SK-N-SH treated with all-trans-retinoic acid at 6 μM for 48 hours (cell line): ENCODE results near the gene AKAP12.

Experiments used
- ARNTL ChIP-seq: fragments of 450-650 bp; formaldehyde crosslinking; IDR thresholded peaks from 2 replicates; pipeline ENCODE4 v1.5.0; 2020; ENCODE audit warnings: low read depth, mild to moderate bottlenecking, moderate library complexity, borderline replicate concordance
- BACH2 ChIP-seq: fragments of 250-450 bp; sonication (Bioruptor Pico); IDR thresholded peaks from 2 replicates; pipeline ENCODE4 v1.9.0; 2021; ENCODE audit warnings: mild to moderate bottlenecking, borderline replicate concordance
- ESRRG ChIP-seq: fragments of 250-450 bp; sonication (Bioruptor Pico); IDR thresholded peaks from 2 replicates; pipeline ENCODE4 v1.6.1; 2021; ENCODE audit warnings: mild to moderate bottlenecking
- OSR1 ChIP-seq: fragments of 250-450 bp; sonication (Bioruptor Pico); IDR thresholded peaks from 2 replicates; pipeline ENCODE4 v1.8.0; 2022; ENCODE audit warnings: moderate library complexity, mild to moderate bottlenecking, inconsistent platforms
- PATZ1 ChIP-seq: fragments of 250-450 bp; sonication (Bioruptor Pico); IDR thresholded peaks from 2 replicates; pipeline ENCODE4 v1.8.0; 2020; ENCODE audit warnings: mild to moderate bottlenecking, moderate library complexity, borderline replicate concordance
- TSHZ2 ChIP-seq: fragments of 250-450 bp; sonication (Bioruptor Pico); IDR thresholded peaks from 2 replicates; pipeline ENCODE4 v1.5.0; 2020; ENCODE audit warnings: mild to moderate bottlenecking, moderate library complexity
- ZFP3 ChIP-seq: fragments of 250-450 bp; sonication (Bioruptor Pico); IDR thresholded peaks from 2 replicates; pipeline ENCODE4 v1.5.0; 2020; ENCODE audit warnings: mild to moderate bottlenecking, moderate library complexity

- TF ChIP-seq PATZ1 (CRISPR knock-in tag): no peak
- TF ChIP-seq ZFP3 (CRISPR knock-in tag): no peak
- no peak for TF ChIP-seq ESRRG (CRISPR knock-in tag)
- TF ChIP-seq OSR1: no peak
- no peak for TF ChIP-seq TSHZ2 (CRISPR knock-in tag)
- no peak for TF ChIP-seq ARNTL (CRISPR knock-in tag)
- TF ChIP-seq BACH2 (CRISPR knock-in tag): no peak
These were observed 111.5 kb downstream of the AKAP12 start for GRCh38 chr6:151351146-151351700.
